Measurements from ENCODE around the gene MAML2.

DNA sequence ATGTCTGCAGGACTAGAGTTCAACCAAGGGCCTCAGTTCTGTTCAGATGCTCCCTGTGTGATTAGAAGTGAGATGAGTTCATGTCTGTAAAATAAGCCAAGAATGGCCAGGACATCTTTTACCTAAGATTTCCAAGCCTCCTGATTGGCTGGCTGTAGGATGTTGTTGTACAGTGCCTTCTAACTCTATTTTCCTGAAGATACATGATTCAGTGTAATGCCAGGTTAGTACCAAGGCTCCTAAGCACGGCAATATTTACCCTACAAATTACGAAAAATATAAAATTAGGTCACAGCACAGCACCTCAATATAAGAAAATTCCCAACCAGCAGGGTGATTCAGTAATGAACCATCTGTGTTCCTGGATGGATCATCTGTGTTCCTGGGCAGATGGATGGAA lies 279.1 kb downstream of the MAML2 start:
- TF ChIP-seq, protein P1, sequence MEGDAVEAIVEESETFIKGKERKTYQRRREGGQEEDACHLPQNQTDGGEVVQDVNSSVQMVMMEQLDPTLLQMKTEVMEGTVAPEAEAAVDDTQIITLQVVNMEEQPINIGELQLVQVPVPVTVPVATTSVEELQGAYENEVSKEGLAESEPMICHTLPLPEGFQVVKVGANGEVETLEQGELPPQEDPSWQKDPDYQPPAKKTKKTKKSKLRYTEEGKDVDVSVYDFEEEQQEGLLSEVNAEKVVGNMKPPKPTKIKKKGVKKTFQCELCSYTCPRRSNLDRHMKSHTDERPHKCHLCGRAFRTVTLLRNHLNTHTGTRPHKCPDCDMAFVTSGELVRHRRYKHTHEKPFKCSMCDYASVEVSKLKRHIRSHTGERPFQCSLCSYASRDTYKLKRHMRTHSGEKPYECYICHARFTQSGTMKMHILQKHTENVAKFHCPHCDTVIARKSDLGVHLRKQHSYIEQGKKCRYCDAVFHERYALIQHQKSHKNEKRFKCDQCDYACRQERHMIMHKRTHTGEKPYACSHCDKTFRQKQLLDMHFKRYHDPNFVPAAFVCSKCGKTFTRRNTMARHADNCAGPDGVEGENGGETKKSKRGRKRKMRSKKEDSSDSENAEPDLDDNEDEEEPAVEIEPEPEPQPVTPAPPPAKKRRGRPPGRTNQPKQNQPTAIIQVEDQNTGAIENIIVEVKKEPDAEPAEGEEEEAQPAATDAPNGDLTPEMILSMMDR (IDR thresholded peaks at IDR 0.05; ENCODE audit: low read depth, low read length, missing input control): no peak
- TF ChIP-seq GABPA (IDR thresholded peaks at IDR 0.05 in 1 of 2, conservative IDR thresholded peaks at IDR 0.05 in 1 of 2): no peak

Measured in liver (tissue), 3 donors.